K562 (cell line): ENCODE results near the gene CLDN34. TPM values are rescaled to one million over a fixed set of nuclear protein-coding genes. Genes with fewer than 3 reads are reported as not detected.

Experiments
- MTA1 ChIP-seq: fragments of 450-650 bp; IDR thresholded peaks from 2 replicates; pipeline ENCODE4 v1.6.1; 2017; ENCODE audit warnings: borderline replicate concordance
- PHB ChIP-seq: fragments of 250-450 bp; sonication (Bioruptor Pico); IDR thresholded peaks from 2 replicates; pipeline ENCODE4 v1.5.0; 2021
- polyA plus RNA-seq, 8 experiments: library from polyadenylated mRNA; depleted of rRNA in 4 of 8; stranded (reverse) in 5 of 8; unstranded in 3 of 8; fragments of >200 nt; fragmentation: Nextera tagmentation in 2 of 8; fragmentation: Illumina TruSeq in 1 of 8; extraction: Ambion mirVana in 2 of 8; extraction: Trizol in 1 of 8; gene quantifications; 2 replicates each; pipeline versions ENCODE4 v1.2.1 to v1.2.3, GENCODE V29; 2011 to 2014; ENCODE audit warnings: inconsistent platforms in 1 of 8, missing spikeins in 1 of 8
- total RNA-seq, 7 experiments: library from RNA; depleted of rRNA in 6 of 7; stranded (reverse); fragments of >200 nt in 6 of 7; fragmentation: Illumina TruSeq in 2 of 7; extraction: Trizol in 2 of 7; gene quantifications; 2 replicates each; pipeline versions ENCODE4 v1.2.1 to v1.2.3, GENCODE V29; 2011 to 2021; ENCODE audit warnings: low replicate concordance in 1 of 7
- TF ChIP-seq, protein P1 (sequence below), 2 experiments: fragments of 450-650 bp; IDR thresholded peaks; 2 replicates each; pipeline ENCODE4 v1.6.1; 2016; ENCODE audit warnings: mild to moderate bottlenecking in 2 of 2, borderline replicate concordance in 1 of 2, low read depth in 1 of 2, moderate library complexity in 1 of 2
- TF ChIP-seq, protein P2 (sequence below), 2 experiments: fragments of 450-650 bp in 1 of 2; sonication (generic) in 1 of 2; formaldehyde crosslinking; conservative IDR thresholded peaks; 2 replicates each; pipeline versions ENCODE4 v1.4.0 to v1.8.1; 2020 to 2022; ENCODE audit warnings: mild to moderate bottlenecking in 1 of 2, missing genetic modification reagents in 1 of 2
- TF ChIP-seq, protein P3 (sequence below): sonication (generic); formaldehyde crosslinking; IDR thresholded peaks from 2 replicates; pipeline ENCODE4 v1.5.0; 2020; ENCODE audit warnings: missing genetic modification reagents

The CLDN34 gene
- total and polyA plus RNA-seq, 9 of the 15 experiments (the other 6 are each of a cell fraction or from before 2014, with no cell fraction given) = not detected

DNA sequence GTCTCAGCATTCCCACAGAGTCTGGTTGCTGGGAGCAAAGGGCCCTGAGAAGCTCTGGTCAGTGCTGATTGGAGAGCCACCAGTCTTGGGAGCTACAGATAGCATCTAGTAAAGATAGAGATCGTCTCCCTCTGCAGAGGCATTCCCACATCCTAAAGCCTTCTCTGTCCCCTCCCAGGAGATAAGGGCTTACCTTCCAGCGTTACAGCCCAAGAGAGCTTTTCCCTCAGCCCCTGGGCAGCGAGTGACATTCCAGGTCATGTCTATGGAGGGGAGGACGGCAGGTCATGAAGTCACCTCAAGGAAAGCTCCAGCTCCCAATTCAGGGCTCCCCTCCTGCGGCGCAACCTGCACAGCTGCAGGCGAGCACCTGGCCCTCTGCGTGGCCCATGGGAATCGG lies 29.9 kb downstream of the CLDN34 start (continued):
- TF ChIP-seq, protein P1, sequence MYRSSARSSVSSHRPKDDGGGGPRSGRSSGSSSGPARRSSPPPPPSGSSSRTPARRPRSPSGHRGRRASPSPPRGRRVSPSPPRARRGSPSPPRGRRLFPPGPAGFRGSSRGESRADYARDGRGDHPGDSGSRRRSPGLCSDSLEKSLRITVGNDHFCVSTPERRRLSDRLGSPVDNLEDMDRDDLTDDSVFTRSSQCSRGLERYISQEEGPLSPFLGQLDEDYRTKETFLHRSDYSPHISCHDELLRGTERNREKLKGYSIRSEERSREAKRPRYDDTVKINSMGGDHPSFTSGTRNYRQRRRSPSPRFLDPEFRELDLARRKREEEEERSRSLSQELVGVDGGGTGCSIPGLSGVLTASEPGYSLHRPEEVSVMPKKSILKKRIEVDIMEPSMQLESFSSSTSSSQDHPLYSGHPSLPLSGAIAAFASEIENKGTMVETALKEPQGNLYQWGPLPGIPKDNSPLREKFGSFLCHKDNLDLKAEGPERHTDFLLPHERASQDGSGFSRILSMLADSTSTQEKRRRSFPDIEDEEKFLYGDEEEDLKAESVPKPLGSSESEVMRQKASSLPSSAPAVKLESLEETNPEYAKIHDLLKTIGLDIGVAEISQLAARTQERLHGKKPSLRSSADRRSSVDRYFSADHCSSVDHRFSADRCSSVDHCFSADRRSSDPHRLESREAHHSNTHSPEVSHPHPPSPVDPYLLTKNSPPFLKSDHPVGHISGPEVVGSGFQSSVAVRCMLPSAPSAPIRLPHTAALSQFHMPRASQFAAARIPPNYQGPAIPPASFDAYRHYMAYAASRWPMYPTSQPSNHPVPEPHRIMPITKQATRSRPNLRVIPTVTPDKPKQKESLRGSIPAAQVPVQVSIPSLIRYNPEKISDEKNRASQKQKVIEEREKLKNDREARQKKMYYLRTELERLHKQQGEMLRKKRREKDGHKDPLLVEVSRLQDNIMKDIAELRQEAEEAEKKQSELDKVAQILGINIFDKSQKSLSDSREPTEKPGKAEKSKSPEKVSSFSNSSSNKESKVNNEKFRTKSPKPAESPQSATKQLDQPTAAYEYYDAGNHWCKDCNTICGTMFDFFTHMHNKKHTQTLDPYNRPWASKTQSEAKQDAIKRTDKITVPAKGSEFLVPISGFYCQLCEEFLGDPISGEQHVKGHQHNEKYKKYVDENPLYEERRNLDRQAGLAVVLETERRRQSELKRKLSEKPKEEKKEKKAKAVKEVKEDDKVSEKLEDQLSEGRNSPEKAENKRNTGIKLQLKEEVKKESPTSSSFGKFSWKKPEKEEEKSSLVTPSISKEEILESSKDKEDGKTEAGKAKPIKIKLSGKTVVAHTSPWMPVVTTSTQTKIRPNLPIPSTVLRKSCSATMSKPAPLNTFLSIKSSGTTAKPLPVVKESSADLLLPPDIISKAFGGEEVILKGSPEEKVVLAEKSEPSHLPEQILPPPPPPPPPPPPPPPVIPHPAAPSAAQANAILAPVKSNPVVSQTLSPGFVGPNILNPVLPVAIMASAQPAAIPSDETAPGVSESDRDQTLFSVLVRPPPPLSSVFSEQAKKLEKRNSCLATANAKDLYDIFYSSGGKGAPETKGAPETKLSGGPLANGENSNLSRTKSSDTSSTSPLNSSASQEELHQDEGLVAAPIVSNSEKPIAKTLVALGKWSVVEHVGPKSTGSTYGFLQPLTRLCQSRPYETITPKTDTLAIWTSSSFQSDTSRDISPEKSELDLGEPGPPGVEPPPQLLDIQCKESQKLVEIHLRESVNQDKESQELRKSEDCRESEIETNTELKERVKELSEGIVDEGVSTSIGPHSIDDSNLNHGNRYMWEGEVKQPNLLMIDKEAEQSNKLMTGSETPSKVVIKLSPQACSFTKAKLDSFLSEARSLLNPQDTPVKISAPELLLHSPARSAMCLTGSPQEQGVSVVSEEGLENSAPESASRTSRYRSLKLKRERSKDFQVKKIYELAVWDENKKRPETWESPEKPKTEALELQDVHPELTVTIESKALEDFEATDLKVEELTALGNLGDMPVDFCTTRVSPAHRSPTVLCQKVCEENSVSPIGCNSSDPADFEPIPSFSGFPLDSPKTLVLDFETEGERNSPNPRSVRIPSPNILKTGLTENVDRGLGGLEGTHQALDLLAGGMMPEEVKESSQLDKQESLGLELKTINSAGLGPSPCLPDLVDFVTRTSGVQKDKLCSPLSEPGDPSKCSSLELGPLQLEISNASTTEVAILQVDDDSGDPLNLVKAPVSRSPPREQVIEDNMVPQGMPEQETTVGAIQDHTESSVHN (IDR thresholded peaks at IDR 0.05; ENCODE audit: borderline replicate concordance in 1 of 2, low read depth in 1 of 2) = no peak
- TF ChIP-seq, protein P2, sequence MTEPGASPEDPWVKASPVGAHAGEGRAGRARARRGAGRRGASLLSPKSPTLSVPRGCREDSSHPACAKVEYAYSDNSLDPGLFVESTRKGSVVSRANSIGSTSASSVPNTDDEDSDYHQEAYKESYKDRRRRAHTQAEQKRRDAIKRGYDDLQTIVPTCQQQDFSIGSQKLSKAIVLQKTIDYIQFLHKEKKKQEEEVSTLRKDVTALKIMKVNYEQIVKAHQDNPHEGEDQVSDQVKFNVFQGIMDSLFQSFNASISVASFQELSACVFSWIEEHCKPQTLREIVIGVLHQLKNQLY (CRISPR knock-in tag; conservative IDR thresholded peaks at IDR 0.05) = no peak
- TF ChIP-seq, protein P3, sequence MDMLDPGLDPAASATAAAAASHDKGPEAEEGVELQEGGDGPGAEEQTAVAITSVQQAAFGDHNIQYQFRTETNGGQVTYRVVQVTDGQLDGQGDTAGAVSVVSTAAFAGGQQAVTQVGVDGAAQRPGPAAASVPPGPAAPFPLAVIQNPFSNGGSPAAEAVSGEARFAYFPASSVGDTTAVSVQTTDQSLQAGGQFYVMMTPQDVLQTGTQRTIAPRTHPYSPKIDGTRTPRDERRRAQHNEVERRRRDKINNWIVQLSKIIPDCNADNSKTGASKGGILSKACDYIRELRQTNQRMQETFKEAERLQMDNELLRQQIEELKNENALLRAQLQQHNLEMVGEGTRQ (CRISPR knock-in tag) = no peak
- no peak for TF ChIP-seq PHB (CRISPR knock-in tag)
- TF ChIP-seq MTA1 = no peak
